Bronchial epithelial cell (primary cell): Measurements from ENCODE around the gene FOXN3. TPM values are rescaled to one million over a fixed set of nuclear protein-coding genes. Genes with fewer than 3 reads are reported as not detected.

Source experiments
- DNase-seq: peaks from one replicate; pipeline ENCODE4 v3.0.0-alpha.2; 2010; ENCODE audit warnings: low read depth
- FAIRE-seq: peaks from 2 replicates; lab custom pipeline; 2011; peaks lifted over from hg19 to GRCh38; lab: Jason Lieb, UNC
- H3K27me3 ChIP-seq: 2 replicates; pipeline ENCODE4 v1.5.1; 2011; ENCODE audit warnings: low read length; ENCODE audit not compliant: control insufficient read depth, insufficient read depth
- H3K36me3 ChIP-seq: 2 replicates; pipeline ENCODE4 v1.5.1; 2011; ENCODE audit warnings: low read length; ENCODE audit not compliant: control insufficient read depth, insufficient read depth
- H3K4me3 ChIP-seq: 2 replicates; pipeline ENCODE4 v1.5.1; 2011; ENCODE audit warnings: mild to moderate bottlenecking, low read depth, low read length, control low read depth
- total RNA-seq: library from RNA; depleted of rRNA; stranded (reverse); fragments of >200 nt; gene quantifications from 2 replicates; pipeline ENCODE4 v1.2.1, GENCODE V29; 2014
- TF ChIP-seq, protein P1 (sequence below): IDR thresholded peaks from 2 replicates; pipeline ENCODE4 v1.5.1; 2011; ENCODE audit warnings: mild to moderate bottlenecking, moderate library complexity, low read length, control low read depth, inconsistent platforms; ENCODE audit not compliant: insufficient read depth, severe bottlenecking

Gene FOXN3
- total RNA-seq, 1 donor from 2014 or later, result 5.8 TPM

DNA sequence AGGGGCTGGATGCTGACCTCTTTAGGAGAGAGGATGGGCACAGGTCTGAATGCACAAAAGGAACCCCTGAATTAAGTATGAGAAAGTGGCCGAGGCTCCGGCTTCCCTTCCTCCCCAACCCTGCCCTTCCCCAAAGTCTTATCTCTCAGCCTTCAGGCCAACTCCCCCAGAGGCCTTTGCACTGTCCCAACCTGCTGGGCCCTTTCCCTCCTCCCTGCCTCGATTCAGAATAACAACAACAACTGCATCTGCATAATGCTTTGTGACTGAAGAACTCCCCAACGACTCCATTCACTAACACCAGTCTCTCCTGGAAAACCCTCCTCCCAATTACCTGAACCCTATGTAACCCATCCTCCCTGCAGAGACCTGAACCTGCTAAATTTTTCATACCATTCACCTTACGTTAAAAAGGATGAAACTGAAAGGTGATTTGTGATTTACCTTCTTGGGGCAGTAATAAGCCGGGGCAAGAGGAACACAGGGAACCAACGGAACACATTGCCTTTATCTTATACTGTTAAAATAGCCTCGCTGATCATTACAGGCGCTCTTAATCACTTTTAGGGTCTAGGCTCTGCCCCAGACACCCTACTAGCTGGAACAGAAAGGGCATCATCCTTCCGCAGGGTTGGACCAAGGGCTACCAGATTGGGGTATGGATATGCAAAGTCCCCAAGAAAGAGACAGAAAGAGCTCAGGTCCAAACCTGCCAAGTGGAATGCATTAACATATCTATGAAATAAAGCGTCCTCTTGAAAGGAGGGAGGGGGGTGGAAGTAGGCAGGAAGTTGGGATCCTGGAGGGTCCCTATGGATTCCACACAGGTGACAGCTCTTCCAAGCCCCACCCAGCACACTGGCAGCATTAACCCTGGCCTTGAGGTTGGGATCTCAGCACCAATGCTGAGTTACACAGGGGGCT, 24.2 kb upstream of the FOXN3 start:
- Histone ChIP-seq H3K27me3 (no peaks in the 10 kb centered on the region), H3K36me3 (no peaks in the 10 kb centered on the region), H3K4me3 (no peak overlapping the region)
- FAIRE-seq, result no peak
- no peak for DNase-seq
- TF ChIP-seq, protein P1, sequence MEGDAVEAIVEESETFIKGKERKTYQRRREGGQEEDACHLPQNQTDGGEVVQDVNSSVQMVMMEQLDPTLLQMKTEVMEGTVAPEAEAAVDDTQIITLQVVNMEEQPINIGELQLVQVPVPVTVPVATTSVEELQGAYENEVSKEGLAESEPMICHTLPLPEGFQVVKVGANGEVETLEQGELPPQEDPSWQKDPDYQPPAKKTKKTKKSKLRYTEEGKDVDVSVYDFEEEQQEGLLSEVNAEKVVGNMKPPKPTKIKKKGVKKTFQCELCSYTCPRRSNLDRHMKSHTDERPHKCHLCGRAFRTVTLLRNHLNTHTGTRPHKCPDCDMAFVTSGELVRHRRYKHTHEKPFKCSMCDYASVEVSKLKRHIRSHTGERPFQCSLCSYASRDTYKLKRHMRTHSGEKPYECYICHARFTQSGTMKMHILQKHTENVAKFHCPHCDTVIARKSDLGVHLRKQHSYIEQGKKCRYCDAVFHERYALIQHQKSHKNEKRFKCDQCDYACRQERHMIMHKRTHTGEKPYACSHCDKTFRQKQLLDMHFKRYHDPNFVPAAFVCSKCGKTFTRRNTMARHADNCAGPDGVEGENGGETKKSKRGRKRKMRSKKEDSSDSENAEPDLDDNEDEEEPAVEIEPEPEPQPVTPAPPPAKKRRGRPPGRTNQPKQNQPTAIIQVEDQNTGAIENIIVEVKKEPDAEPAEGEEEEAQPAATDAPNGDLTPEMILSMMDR, result no peak

DNA sequence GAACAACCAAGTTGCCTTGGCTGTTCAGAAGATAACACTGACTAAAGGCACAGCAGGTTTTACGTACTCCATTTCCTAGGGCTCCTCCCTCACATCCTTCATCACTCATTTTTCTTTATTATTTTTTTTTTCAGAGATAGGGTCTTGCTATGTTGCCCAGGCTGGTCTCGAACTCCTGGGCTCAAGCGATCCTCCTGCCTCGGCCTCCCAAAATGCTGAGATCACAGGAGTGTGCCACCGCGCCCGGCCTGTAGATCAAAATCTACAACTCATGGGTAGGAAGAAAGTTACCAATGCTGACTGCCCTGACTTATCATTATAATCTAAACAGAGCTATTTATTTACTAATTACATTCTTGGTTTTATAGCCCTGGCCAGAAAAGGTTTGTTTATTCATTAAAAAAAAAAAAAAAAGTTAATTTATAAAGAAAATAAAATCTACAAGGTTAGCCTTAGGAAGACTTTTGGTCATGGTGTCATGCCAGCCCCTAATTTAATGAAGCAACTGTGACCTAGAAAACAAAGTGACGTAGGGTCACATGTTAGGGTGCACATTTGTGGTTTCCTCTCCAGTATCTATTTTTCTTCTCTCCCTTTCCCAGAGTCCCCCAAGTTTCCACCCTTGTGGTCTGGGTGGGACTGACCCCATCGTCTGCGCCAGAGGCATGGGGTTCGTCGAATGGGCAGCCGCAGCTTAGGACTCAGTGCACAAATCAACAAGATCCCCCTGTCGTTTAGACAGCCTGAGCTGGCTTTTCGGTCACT, 19.0 kb upstream of the FOXN3 start:
- DNase-seq, result no peak
- no peak for FAIRE-seq
- Histone ChIP-seq H3K27me3 (no peaks in the 10 kb centered on the region), H3K4me3 (no peak overlapping the region), H3K36me3 (no peaks in the 10 kb centered on the region)
- TF ChIP-seq, protein P1, result no peak

DNA sequence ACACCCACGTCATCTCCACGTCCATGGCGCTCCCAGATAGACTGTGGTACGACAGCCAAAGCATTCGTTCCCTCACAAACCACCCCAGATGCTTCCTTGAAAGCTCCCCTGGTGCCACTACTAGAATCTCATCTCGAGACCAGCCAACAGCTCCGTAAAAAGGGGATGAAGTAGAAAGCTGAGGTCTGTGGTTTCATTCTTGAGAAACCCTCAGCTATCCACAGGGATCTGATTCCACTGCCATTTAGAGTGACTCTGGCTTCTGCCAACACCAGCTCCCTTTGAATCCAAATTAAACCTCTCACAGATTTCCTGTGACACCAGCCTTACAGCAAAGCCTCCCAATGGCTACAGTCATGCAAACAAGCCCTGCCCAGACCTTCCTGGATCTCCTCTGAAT, 18.5 kb upstream of the FOXN3 start:
- Histone ChIP-seq H3K27me3 (no peaks in the 10 kb centered on the region), H3K36me3 (no peaks in the 10 kb centered on the region), H3K4me3 (no peak overlapping the region)
- TF ChIP-seq, protein P1, result no peak
- no peak for FAIRE-seq
- no peak for DNase-seq

DNA sequence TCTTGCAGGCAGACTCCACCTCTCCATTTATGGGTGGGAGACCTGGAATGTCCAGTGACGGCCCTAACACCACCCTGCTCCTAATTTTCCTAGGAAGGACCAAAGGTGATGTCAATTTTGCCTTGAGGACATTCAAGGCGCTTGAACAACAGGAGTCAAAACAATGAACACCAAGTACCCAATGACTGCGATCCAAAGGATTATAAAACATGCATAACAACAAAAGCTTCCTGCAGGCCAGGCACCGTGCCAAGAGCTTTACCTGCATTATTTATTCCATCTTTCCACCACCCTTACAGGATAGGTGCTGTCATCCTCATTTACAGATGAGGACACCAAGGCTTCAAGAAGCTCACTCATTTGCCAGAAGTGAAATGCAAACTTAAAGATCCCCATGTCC, 15.2 kb upstream of the FOXN3 start:
- H3K27me3 ChIP-seq, result no peaks in the 10 kb centered on the region
- H3K4me3 ChIP-seq, result no peak overlapping the region
- TF ChIP-seq, protein P1, result no peak
- DNase-seq (peak; percentile 25), FAIRE-seq (no peak)
- no peaks in the 10 kb centered on the region for H3K36me3 ChIP-seq

DNA sequence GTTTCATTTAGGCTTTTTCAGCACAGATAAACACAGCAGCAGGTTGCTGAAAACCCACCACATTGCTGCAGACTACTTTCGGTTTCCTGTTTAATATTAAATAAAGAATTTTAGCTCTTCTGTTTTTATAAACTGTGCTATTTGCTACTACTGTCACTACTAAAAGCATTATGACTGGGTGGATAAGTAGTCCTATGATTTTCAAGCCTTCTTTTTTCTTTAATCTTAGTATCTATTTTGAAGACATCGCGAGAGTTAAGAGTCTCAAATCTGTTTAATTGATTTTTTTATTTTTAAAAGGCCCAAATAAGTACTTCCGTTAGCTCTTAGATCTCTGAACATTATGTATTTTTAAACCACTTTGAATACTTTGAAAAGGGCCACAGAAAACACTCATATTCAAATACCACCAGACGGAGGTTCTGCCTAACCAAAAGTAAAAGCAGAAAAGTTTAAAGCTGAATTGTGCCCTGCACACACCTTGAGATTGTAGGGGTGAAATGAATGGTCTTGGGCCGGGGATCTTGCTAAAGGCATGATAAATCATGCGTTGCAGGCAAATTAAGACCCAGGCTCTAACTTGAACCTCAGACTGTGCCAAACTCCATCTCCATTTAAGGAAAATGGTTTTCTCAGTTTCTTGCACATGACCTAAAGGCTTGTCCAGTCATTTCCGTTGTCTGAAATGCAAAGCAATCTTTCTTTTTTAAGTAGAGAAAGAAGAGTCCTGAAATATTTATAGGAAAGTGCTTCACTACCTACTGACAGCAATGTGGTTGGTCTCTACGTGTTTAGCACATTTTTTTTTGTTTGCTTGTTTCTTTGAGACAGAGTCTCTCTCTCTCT, 13.6 kb upstream of the FOXN3 start:
- no peaks in the 10 kb centered on the region for H3K36me3 ChIP-seq
- no peaks in the 10 kb centered on the region for H3K27me3 ChIP-seq
- FAIRE-seq (no peak), DNase-seq (peak; percentile 82)
- TF ChIP-seq, protein P1, result no peak
- H3K4me3 ChIP-seq, result no peak overlapping the region
